ENCODE measurements around the gene ARL5C.

DNA sequence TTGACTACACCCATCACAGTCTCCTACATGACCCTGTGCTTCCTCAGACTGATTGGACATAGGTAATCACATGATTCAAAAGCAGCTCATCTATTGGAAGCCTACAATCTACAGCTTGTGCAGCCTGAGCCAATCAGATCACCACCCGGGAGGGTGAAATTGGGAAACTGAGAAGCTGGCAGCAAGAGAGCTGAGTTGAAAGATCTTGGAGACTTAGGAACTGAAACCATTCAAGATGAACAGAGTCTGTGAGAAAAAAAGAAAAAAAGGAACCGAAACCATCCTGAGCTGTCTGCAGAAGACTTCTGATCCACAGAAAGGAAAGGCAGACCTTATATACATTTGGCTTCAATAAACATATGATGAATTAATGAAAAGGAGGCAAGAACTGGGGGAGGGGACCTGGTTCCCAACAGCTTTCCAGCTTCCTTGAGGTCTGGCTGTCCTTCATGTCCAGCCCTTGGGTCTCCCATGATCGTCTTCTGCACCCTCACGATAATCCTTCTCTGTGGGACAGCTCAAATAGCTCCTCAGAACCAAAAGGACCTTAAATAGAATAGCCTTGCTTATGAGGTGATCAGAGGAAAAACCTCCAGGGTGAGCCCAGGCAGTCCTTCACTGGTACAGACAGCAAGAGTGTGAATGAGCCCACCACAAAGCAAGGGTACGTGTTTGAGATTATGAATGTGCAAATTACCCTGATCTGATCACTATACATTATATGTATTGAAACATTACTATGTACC is 47.1 kb downstream of the ARL5C start:
- TF ChIP-seq CTCF (IDR thresholded peaks at IDR 0.05; ENCODE audit: insufficient read depth, low read length, poor library complexity, severe bottlenecking) (no peak), EZH2phosphoT487 (conservative IDR thresholded peaks at IDR 0.05; ENCODE audit: low read length) (no peak)

All from SU-DHL-6 (cell line).